HepG2 (cell line): ENCODE results near the gene FBXW10. TPM values are rescaled to one million over a fixed set of nuclear protein-coding genes. Genes with fewer than 3 reads are reported as not detected.
"Not testable (repeated sequence)": the region's sequence is repeated elsewhere in the genome, so short reads cannot be mapped to it uniquely, and the experiment has no call there.

Experiments used
- EP300 ChIP-seq, 3 experiments: sonication (generic) in 1 of 3; formaldehyde crosslinking in 1 of 3; IDR thresholded peaks; 2 replicates each; pipeline versions ENCODE4 v1.5.1 to v1.6.1; 2011 to 2020; ENCODE audit warnings: low read depth in 2 of 3, low read length in 2 of 3, borderline replicate concordance in 1 of 3, improper control_type of control experiment in 1 of 3, mild to moderate bottlenecking in 1 of 3, missing genetic modification reagents in 1 of 3, moderate library complexity in 1 of 3
- GABPA ChIP-seq, 2 experiments: IDR thresholded peaks; 2 replicates each; pipeline ENCODE4 v1.6.1; 2011 to 2016; ENCODE audit warnings: low read depth in 2 of 2, low read length in 1 of 2, missing biosample characterization in 1 of 2, missing genetic modification characterization in 1 of 2
- GATAD2A ChIP-seq: IDR thresholded peaks from 2 replicates; pipeline ENCODE4 v1.6.1; 2016
- HOXA3 ChIP-seq: sonication (generic); formaldehyde crosslinking; IDR thresholded peaks from 2 replicates; pipeline ENCODE4 v1.5.0; 2020; ENCODE audit warnings: missing genetic modification reagents
- KDM6A ChIP-seq: IDR thresholded peaks from 2 replicates; pipeline ENCODE4 v1.6.1; 2016; ENCODE audit warnings: low read depth
- LCORL ChIP-seq, 2 experiments: fragments of 450-650 bp in 1 of 2; sonication (generic) in 1 of 2; formaldehyde crosslinking in 1 of 2; IDR thresholded peaks; 2 replicates each; pipeline versions ENCODE4 v1.5.0 to v1.6.1; 2017 to 2020; ENCODE audit warnings: antibody characterized with exemption in 1 of 2, missing genetic modification reagents in 1 of 2
- MED1 ChIP-seq: sonication (generic); formaldehyde crosslinking; IDR thresholded peaks from 2 replicates; pipeline ENCODE4 v1.4.0; 2020; ENCODE audit warnings: missing genetic modification reagents
- NR2F1 ChIP-seq, 2 experiments: fragments of 450-650 bp in 1 of 2; formaldehyde crosslinking in 1 of 2; IDR thresholded peaks; 2 replicates each; pipeline versions ENCODE4 v1.5.0 to v1.6.1; 2016 to 2020; ENCODE audit warnings: mild to moderate bottlenecking in 1 of 2, missing compliant biosample characterization in 1 of 2, missing genetic modification reagents in 1 of 2, moderate library complexity in 1 of 2
- RXRB ChIP-seq: IDR thresholded peaks from 2 replicates; pipeline ENCODE4 v1.6.1; 2016; ENCODE audit warnings: borderline replicate concordance, missing genetic modification reagents, missing compliant biosample characterization
- SOX5 ChIP-seq: IDR thresholded peaks from 2 replicates; pipeline ENCODE4 v1.6.1; 2016; ENCODE audit warnings: borderline replicate concordance
- ZBTB21 ChIP-seq: sonication (generic); formaldehyde crosslinking; IDR thresholded peaks from 2 replicates; pipeline ENCODE4 v1.4.0; 2020; ENCODE audit warnings: missing genetic modification reagents
- ZMYM4 ChIP-seq: sonication (generic); formaldehyde crosslinking; IDR thresholded peaks from 2 replicates; pipeline ENCODE4 v1.8.1; 2023; ENCODE audit warnings: mild to moderate bottlenecking, missing genetic modification reagents
- polyA plus RNA-seq, 8 experiments: library from polyadenylated mRNA; depleted of rRNA in 3 of 8; stranded (reverse) in 7 of 8; unstranded in 1 of 8; fragments of >200 nt; fragmentation: Illumina TruSeq in 4 of 8; extraction: Trizol in 4 of 8; gene quantifications; 2 replicates each; pipeline versions ENCODE4 v1.2.1 to v1.2.3, GENCODE V29; 2011 to 2016; ENCODE audit warnings: low read depth in 4 of 8, missing spikeins in 1 of 8, mixed read lengths in 1 of 8; ENCODE audit not compliant: insufficient read depth in 1 of 8
- total RNA-seq, 5 experiments: library from RNA; depleted of rRNA; stranded (reverse); fragments of >200 nt; fragmentation: Illumina TruSeq; extraction: Trizol; gene quantifications; 2 replicates each; pipeline ENCODE4 v1.2.3, GENCODE V29; 2016; ENCODE audit warnings: low read depth in 1 of 5
- TF ChIP-seq, protein P1 (sequence below): sonication (generic); formaldehyde crosslinking; IDR thresholded peaks from 2 replicates; pipeline ENCODE4 v1.4.0; 2020; ENCODE audit warnings: missing genetic modification reagents, low read depth, mild to moderate bottlenecking, borderline replicate concordance
- TF ChIP-seq, protein P2 (sequence below): sonication (generic); formaldehyde crosslinking; conservative IDR thresholded peaks from 2 replicates; pipeline ENCODE4 v1.8.0; 2022; ENCODE audit warnings: mild to moderate bottlenecking, moderate library complexity, missing genetic modification reagents
- TF ChIP-seq, protein P3 (sequence below): sonication (generic); formaldehyde crosslinking; IDR thresholded peaks from 2 replicates; pipeline ENCODE4 v1.8.1; 2023; ENCODE audit warnings: mild to moderate bottlenecking, moderate library complexity, missing genetic modification reagents
- TF ChIP-seq, protein P4 (sequence below): sonication (generic); formaldehyde crosslinking; IDR thresholded peaks from 2 replicates; pipeline ENCODE4 v1.5.1; 2020; ENCODE audit warnings: mild to moderate bottlenecking, missing genetic modification reagents, moderate library complexity
- TF ChIP-seq, protein P5 (sequence below): IDR thresholded peaks from 2 replicates; pipeline ENCODE4 v1.6.1; 2016; ENCODE audit warnings: missing genetic modification reagents, missing compliant biosample characterization
- TF ChIP-seq, protein P6 (sequence below): sonication (generic); formaldehyde crosslinking; IDR thresholded peaks from 2 replicates; pipeline ENCODE4 v1.4.0; 2020; ENCODE audit warnings: missing genetic modification reagents

The FBXW10 gene
- total and polyA plus RNA-seq, 2 of the 13 experiments (the other 11 are each of a cell fraction or from before 2014, with no cell fraction given): 0.04 to 0.17 TPM

DNA sequence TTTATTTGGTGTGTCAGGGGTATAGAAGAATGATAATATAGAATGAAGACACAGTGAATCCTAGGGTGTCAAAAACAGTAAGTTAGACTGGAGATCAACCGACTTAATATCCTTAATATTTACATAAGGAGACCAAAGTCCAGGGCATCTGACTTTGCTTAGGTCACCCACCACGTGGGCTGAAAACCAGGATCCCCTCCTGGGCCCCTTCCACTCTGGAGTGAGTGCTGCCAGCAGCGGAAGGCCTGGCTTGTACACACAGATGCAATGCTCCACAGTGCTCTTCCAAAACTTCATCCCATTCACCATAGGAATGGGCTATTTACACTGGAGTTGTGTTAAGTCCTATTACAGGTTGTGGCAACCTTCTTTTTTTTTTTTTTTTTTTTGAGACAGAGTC is 2.7 kb downstream of the FBXW10 start (continued):
- TF ChIP-seq, protein P1, sequence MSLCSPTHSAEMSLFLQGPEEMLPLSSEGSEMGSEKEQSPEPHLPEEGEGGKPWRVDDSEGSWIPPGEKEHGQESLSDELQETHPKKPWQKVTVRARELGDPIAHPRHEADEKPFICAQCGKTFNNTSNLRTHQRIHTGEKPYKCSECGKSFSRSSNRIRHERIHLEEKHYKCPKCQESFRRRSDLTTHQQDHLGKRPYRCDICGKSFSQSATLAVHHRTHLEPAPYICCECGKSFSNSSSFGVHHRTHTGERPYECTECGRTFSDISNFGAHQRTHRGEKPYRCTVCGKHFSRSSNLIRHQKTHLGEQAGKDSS (CRISPR knock-in tag): 0 out of 2 replicates have a peak, but pooled peaks have one; percentile 46
- not testable (repeated sequence) for TF ChIP-seq LCORL (IDR thresholded peaks at IDR 0.05); EP300 (CRISPR knock-in tag; IDR thresholded peaks at IDR 0.05; ENCODE audit: borderline replicate concordance); GABPA (IDR thresholded peaks at IDR 0.05; ENCODE audit: low read depth, low read length)
- TF ChIP-seq LCORL (CRISPR knock-in tag; IDR thresholded peaks at IDR 0.05) (peak; percentile 32; the same call in 1 of the 2 replicates), GATAD2A (CRISPR knock-in tag) (peak; percentile 65), NR2F1 (CRISPR knock-in tag; IDR thresholded peaks at IDR 0.05) (peak in 1 of 2 experiments; percentile 36; a peak in 1 of 4 replicates), RXRB (CRISPR knock-in tag) (peak; percentile 46; the same call in 1 of the 2 replicates), KDM6A (CRISPR knock-in tag) (peak; percentile 69), HOXA3 (CRISPR knock-in tag) (peak; percentile 55; the same call in 1 of the 2 replicates), EP300 (IDR thresholded peaks at IDR 0.05; ENCODE audit: low read depth in 2 of 2, low read length in 2 of 2) (0 out of 4 replicates have a peak, but pooled peaks of 1 of the 2 experiments have one; percentile 23), MED1 (CRISPR knock-in tag) (0 out of 2 replicates have a peak, but pooled peaks have one; percentile 17), ZBTB21 (CRISPR knock-in tag) (peak; percentile 84), GABPA (CRISPR knock-in tag; IDR thresholded peaks at IDR 0.05; ENCODE audit: low read depth) (0 out of 2 replicates have a peak, but pooled peaks have one; percentile 49), SOX5 (CRISPR knock-in tag) (peak; percentile 27; the same call in 1 of the 2 replicates), ZMYM4 (CRISPR knock-in tag) (peak; percentile 45; the same call in 1 of the 2 replicates)
- TF ChIP-seq, protein P2, sequence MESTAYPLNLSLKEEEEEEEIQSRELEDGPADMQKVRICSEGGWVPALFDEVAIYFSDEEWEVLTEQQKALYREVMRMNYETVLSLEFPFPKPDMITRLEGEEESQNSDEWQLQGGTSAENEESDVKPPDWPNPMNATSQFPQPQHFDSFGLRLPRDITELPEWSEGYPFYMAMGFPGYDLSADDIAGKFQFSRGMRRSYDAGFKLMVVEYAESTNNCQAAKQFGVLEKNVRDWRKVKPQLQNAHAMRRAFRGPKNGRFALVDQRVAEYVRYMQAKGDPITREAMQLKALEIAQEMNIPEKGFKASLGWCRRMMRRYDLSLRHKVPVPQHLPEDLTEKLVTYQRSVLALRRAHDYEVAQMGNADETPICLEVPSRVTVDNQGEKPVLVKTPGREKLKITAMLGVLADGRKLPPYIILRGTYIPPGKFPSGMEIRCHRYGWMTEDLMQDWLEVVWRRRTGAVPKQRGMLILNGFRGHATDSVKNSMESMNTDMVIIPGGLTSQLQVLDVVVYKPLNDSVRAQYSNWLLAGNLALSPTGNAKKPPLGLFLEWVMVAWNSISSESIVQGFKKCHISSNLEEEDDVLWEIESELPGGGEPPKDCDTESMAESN (CRISPR knock-in tag): peak; percentile 41; the same call in 1 of the 2 replicates
- TF ChIP-seq, protein P3, sequence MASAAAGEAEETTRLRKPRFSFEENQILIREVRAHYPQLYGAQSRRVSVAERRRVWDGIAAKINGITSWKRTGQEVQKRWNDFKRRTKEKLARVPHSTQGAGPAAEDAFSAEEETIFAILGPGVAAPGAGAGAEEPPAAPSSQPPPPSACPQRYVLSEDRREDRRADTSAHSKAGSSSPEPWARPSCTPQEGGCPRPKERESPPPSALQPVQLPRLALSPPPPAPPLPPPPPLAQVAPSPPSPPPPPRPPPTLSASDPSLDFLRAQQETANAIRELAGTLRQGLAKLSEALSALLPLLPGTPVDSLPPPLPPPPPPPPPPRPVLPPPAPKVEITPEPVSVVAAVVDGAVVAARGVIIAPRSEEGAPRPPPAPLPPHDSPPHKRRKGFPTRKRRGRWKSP (CRISPR knock-in tag): 0 out of 2 replicates have a peak, but pooled peaks have one; percentile 28
- TF ChIP-seq, protein P4, sequence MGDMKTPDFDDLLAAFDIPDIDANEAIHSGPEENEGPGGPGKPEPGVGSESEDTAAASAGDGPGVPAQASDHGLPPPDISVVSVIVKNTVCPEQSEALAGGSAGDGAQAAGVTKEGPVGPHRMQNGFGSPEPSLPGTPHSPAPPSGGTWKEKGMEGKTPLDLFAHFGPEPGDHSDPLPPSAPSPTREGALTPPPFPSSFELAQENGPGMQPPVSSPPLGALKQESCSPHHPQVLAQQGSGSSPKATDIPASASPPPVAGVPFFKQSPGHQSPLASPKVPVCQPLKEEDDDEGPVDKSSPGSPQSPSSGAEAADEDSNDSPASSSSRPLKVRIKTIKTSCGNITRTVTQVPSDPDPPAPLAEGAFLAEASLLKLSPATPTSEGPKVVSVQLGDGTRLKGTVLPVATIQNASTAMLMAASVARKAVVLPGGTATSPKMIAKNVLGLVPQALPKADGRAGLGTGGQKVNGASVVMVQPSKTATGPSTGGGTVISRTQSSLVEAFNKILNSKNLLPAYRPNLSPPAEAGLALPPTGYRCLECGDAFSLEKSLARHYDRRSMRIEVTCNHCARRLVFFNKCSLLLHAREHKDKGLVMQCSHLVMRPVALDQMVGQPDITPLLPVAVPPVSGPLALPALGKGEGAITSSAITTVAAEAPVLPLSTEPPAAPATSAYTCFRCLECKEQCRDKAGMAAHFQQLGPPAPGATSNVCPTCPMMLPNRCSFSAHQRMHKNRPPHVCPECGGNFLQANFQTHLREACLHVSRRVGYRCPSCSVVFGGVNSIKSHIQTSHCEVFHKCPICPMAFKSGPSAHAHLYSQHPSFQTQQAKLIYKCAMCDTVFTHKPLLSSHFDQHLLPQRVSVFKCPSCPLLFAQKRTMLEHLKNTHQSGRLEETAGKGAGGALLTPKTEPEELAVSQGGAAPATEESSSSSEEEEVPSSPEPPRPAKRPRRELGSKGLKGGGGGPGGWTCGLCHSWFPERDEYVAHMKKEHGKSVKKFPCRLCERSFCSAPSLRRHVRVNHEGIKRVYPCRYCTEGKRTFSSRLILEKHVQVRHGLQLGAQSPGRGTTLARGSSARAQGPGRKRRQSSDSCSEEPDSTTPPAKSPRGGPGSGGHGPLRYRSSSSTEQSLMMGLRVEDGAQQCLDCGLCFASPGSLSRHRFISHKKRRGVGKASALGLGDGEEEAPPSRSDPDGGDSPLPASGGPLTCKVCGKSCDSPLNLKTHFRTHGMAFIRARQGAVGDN (CRISPR knock-in tag): peak; percentile 34; the same call in 1 of the 2 replicates
- TF ChIP-seq, protein P5, sequence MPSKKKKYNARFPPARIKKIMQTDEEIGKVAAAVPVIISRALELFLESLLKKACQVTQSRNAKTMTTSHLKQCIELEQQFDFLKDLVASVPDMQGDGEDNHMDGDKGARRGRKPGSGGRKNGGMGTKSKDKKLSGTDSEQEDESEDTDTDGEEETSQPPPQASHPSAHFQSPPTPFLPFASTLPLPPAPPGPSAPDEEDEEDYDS: 0 out of 2 replicates have a peak, but pooled peaks have one; percentile 32
- TF ChIP-seq, protein P6, sequence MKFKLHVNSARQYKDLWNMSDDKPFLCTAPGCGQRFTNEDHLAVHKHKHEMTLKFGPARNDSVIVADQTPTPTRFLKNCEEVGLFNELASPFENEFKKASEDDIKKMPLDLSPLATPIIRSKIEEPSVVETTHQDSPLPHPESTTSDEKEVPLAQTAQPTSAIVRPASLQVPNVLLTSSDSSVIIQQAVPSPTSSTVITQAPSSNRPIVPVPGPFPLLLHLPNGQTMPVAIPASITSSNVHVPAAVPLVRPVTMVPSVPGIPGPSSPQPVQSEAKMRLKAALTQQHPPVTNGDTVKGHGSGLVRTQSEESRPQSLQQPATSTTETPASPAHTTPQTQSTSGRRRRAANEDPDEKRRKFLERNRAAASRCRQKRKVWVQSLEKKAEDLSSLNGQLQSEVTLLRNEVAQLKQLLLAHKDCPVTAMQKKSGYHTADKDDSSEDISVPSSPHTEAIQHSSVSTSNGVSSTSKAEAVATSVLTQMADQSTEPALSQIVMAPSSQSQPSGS (CRISPR knock-in tag): 0 out of 2 replicates have a peak, but pooled peaks have one; percentile 45
